ENCODE measurements around the gene TCF25.

TCF25 gene

GRCh38 chr16:89958596-89958995, 85.2 kb downstream of the TCF25 start:
- TF ChIP-seq CTCF (IDR thresholded peaks at IDR 0.05) = no peak
- no peak for DNase-seq
- H3K36me3 Mint-ChIP-seq (ENCODE audit: low read depth) = peaks cover 31% of the 10 kb centered on the region

DNA sequence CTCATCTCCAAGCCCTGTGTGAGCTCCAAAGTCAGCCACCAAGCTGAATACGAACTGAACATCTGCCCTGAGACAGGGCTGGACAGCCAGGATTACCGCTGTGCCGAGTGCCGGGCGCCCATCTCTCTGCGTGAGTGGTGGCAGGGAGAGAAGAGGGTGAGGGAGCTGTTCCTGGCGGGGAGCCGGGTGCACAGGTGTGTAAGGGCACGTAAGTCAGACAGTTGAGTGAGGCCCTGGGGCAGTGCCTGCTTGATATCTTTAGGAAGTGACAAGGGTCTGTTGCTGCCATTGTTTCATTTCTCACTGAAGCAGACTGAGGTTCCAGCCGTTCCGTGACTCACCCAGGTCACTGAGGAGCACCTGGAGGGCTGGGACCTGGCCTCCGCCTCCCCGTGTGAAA, 87.6 kb downstream of the TCF25 start:
- H3K4me3 Mint-ChIP-seq = no peak overlapping the region
- H3K36me3 Mint-ChIP-seq (ENCODE audit: low read depth) = peaks cover 26% of the 10 kb centered on the region
- H3K9me3 Mint-ChIP-seq = no peaks in the 10 kb centered on the region
- DNase-seq = no peak
- peaks cover 3% of the 10 kb centered on the region for H3K27me3 Mint-ChIP-seq (ENCODE audit: low read depth, poor library complexity)
- no peak overlapping the region for H3K27ac Mint-ChIP-seq
- H3K4me1 Mint-ChIP-seq = peaks cover 10% of the 10 kb centered on the region
- no peak for TF ChIP-seq CTCF (IDR thresholded peaks at IDR 0.05)

More at GRCh38 chr16:89958596-89958995, 85.2 kb downstream of the TCF25 start:
- no peak overlapping the region for H3K4me3 Mint-ChIP-seq
- no peak overlapping the region for H3K27ac Mint-ChIP-seq
- H3K4me1 Mint-ChIP-seq = peaks cover 6% of the 10 kb centered on the region
- H3K9me3 Mint-ChIP-seq = no peaks in the 10 kb centered on the region
- peaks cover 3% of the 10 kb centered on the region for H3K27me3 Mint-ChIP-seq (ENCODE audit: low read depth, poor library complexity)

Data from nephron progenitor cell (in vitro differentiated cells).